ENCODE data around the gene NPIPB4. TPM values are rescaled to one million over a fixed set of nuclear protein-coding genes. Genes with fewer than 3 reads are reported as not detected.
"Not testable (repeated sequence)": the region's sequence is repeated elsewhere in the genome, so short reads cannot be mapped to it uniquely, and the experiment has no call there.

Gene NPIPB4
- total and polyA plus RNA-seq, 2 donors (not counting 3 experiments of a cell fraction or from before 2014, with no cell fraction given): 36.1 to 282 TPM

DNA sequence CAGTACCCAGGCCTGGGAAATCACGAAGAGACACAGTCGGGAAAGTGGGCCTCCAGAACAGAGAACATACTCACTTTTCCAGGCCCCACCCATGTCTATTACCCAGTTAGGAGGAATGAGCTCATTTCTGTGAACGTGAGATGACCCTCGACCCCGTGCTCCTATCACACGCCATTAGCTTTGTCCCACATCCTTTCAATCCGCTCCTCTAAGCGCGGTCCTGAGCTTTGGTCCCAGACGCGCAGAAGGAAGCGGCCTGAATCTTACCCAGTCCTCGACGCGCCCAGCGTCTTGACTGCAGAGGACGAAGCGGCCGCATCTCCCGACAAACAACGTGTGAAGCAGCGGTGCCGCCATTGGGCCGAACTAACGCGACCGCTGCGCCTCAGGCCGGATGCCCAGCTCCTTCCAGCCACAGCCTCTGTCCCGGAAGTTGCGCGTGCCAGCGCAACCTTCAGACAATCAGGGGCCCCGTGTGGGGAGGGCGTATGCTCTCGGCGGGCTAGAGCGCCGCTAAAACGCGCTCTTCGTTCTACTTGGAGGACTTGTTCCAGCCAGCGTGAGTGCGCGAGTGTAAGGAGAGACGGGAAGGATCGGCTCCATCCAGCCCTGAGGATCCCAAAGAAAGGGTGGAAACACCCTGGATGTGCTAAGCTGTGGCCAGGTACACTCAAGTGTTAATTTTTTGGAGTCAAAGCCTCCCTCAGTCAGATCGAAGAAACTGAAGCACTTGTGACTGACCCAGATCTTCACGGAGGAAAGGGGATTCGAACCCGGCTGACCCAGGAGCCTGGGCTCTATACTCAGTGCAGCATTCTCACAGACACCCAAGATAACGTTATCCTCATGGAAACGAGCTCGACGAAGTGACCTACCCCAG is 37.3 kb downstream of the NPIPB4 start:
- H3K9me1 ChIP-seq (replicated peaks; ENCODE audit: control insufficient read depth, extremely low read depth, insufficient read depth, low read length); dilution Hi-C loops (cut with MboI; ENCODE audit: extremely low pct_ligation_motif_present, low sequenced_read_pairs); H3K9me3 ChIP-seq (replicated peaks; ENCODE audit: control insufficient read depth, insufficient read depth, low read length); POLR2A ChIA-PET; H3K36me3 ChIP-seq (ENCODE audit: control insufficient read depth in 2 of 2, extremely low read depth in 1 of 2, insufficient read depth in 2 of 2, low read length in 2 of 2); FAIRE-seq; H4K20me1 ChIP-seq (replicated peaks; ENCODE audit: control insufficient read depth, extremely low read depth, insufficient read depth, low read length); H3K27me3 ChIP-seq (ENCODE audit: control insufficient read depth in 2 of 2, insufficient read depth in 2 of 2, low read length in 2 of 2); intact Hi-C loops (cut with micrococcal nuclease); H3K4me1 ChIP-seq (ENCODE audit: control insufficient read depth, extremely low read depth, insufficient read depth, low read length); H3K79me2 ChIP-seq (ENCODE audit: control insufficient read depth, insufficient read depth, low read length): not testable (repeated sequence)
- peak overlapping the region; percentile 36 for H3K9ac ChIP-seq (replicated peaks; ENCODE audit: extremely low read depth, insufficient read depth, low read length)
- peak overlapping the region; percentile 63 for H2AFZ ChIP-seq (ENCODE audit: low read depth, low read length)
- TF ChIP-seq, protein P1, sequence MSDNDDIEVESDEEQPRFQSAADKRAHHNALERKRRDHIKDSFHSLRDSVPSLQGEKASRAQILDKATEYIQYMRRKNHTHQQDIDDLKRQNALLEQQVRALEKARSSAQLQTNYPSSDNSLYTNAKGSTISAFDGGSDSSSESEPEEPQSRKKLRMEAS (IDR thresholded peaks at IDR 0.05; ENCODE audit: insufficient read depth, insufficient read length): peak; percentile 56
- TF ChIP-seq MYC (IDR thresholded peaks at IDR 0.05; ENCODE audit: low read depth, low read length): peak; percentile 20
- TF ChIP-seq POLR2AphosphoS5 (IDR thresholded peaks at IDR 0.05; ENCODE audit: insufficient read depth, low read depth, low read length): peak; percentile 82
- peak overlapping the region; percentile 65 for H3K4me2 ChIP-seq (ENCODE audit: insufficient read depth, low read length)
- TSS peak; percentile 91 for BruUV-seq (replicated peaks)
- DNase-seq (ENCODE audit: low read depth, low spot score): peak; percentile 86
- H3K27ac ChIP-seq (ENCODE audit: insufficient read depth, low read depth, low read length): peak overlapping the region; percentile 64
- CTCF ChIA-PET: interaction anchor here (1.3 to 2.9 kb wide), 3 partner anchors 18 to 368 kb away, joined by 3 to 7 read pairs (median 4); no protein-coding TSS in a partner anchor
- H3K4me3 ChIP-seq (replicated peaks in 1 of 3; ENCODE audit: insufficient read depth in 1 of 3, low read depth in 1 of 3, low read length in 3 of 3): peak overlapping the region in 2 of 3 experiments; percentile 47 to 49

DNA sequence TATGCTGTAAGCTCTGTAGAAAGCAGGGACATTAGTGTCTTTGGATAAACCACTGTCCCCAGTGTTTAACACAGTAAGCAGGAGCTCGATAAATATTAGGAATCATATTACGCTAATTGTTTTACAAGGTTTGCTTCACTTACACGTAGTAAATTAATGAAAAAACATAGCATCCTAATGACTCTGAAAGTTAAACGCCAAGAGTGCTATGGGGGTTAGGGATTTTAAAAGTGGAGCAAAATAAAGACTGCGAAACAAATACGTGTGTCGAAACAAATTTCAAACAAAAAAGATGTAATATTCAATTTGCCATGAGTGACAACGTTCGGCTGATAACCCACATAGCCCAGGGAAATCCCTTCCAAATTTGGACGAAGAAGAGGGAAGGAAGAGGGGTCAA is 37.9 kb downstream of the NPIPB4 start:
- H3K9ac ChIP-seq (replicated peaks; ENCODE audit: extremely low read depth, insufficient read depth, low read length); H4K20me1 ChIP-seq (replicated peaks; ENCODE audit: control insufficient read depth, extremely low read depth, insufficient read depth, low read length); DNase-seq (ENCODE audit: low read depth, low spot score); dilution Hi-C loops (cut with MboI; ENCODE audit: extremely low pct_ligation_motif_present, low sequenced_read_pairs); H3K27me3 ChIP-seq (ENCODE audit: control insufficient read depth in 2 of 2, insufficient read depth in 2 of 2, low read length in 2 of 2); POLR2A ChIA-PET; FAIRE-seq; intact Hi-C loops (cut with micrococcal nuclease); H3K79me2 ChIP-seq (ENCODE audit: control insufficient read depth, insufficient read depth, low read length); H3K9me3 ChIP-seq (replicated peaks; ENCODE audit: control insufficient read depth, insufficient read depth, low read length); H3K36me3 ChIP-seq (ENCODE audit: control insufficient read depth in 2 of 2, extremely low read depth in 1 of 2, insufficient read depth in 2 of 2, low read length in 2 of 2); H2AFZ ChIP-seq (ENCODE audit: low read depth, low read length); H3K4me1 ChIP-seq (ENCODE audit: control insufficient read depth, extremely low read depth, insufficient read depth, low read length); H3K9me1 ChIP-seq (replicated peaks; ENCODE audit: control insufficient read depth, extremely low read depth, insufficient read depth, low read length): not testable (repeated sequence)
- peak overlapping the region in 2 of 3 experiments; percentile 47 to 49 for H3K4me3 ChIP-seq (replicated peaks in 1 of 3; ENCODE audit: insufficient read depth in 1 of 3, low read depth in 1 of 3, low read length in 3 of 3)
- CTCF ChIA-PET: interaction anchor here (1.3 to 2.9 kb wide), 3 partner anchors 18 to 369 kb away, joined by 3 to 7 read pairs (median 4); no protein-coding TSS in a partner anchor
- peak overlapping the region; percentile 65 for H3K4me2 ChIP-seq (ENCODE audit: insufficient read depth, low read length)
- peak overlapping the region; percentile 64 for H3K27ac ChIP-seq (ENCODE audit: insufficient read depth, low read depth, low read length)
- TSS peak; percentile 81 for BruUV-seq (replicated peaks)

DNA sequence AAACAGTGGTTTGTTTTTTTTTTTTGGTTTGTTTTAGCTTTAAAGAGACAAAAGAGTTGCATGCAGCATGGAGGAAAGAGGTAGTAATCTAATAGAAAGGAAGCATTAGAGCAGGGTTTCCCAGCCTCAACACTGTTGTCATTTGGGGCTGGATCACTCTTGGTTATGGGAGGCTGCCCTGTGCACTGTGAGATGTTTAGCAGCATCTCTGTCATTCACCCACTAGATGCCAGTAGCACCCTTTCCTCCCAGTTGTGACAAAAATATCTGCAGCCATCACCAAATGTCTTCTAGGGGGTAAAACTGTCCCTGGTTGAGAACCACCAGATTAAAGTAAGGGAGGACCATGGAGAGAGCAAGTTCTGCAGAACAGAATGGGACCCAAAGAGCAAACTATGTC is 40.5 kb downstream of the NPIPB4 start:
- H3K27me3 ChIP-seq (ENCODE audit: control insufficient read depth in 2 of 2, insufficient read depth in 2 of 2, low read length in 2 of 2); H3K27ac ChIP-seq (ENCODE audit: insufficient read depth, low read depth, low read length); H3K79me2 ChIP-seq (ENCODE audit: control insufficient read depth, insufficient read depth, low read length); H3K4me2 ChIP-seq (ENCODE audit: insufficient read depth, low read length); intact Hi-C loops (cut with micrococcal nuclease); DNase-seq (ENCODE audit: low read depth, low spot score); CTCF ChIA-PET; POLR2A ChIA-PET; H3K9ac ChIP-seq (replicated peaks; ENCODE audit: extremely low read depth, insufficient read depth, low read length); H3K4me1 ChIP-seq (ENCODE audit: control insufficient read depth, extremely low read depth, insufficient read depth, low read length); FAIRE-seq; BruUV-seq (replicated peaks); H3K36me3 ChIP-seq (ENCODE audit: control insufficient read depth in 2 of 2, extremely low read depth in 1 of 2, insufficient read depth in 2 of 2, low read length in 2 of 2); H3K4me3 ChIP-seq (replicated peaks in 1 of 3; ENCODE audit: insufficient read depth in 1 of 3, low read depth in 1 of 3, low read length in 3 of 3); H3K9me1 ChIP-seq (replicated peaks; ENCODE audit: control insufficient read depth, extremely low read depth, insufficient read depth, low read length); H2AFZ ChIP-seq (ENCODE audit: low read depth, low read length); dilution Hi-C loops (cut with MboI; ENCODE audit: extremely low pct_ligation_motif_present, low sequenced_read_pairs); H3K9me3 ChIP-seq (replicated peaks; ENCODE audit: control insufficient read depth, insufficient read depth, low read length); H4K20me1 ChIP-seq (replicated peaks; ENCODE audit: control insufficient read depth, extremely low read depth, insufficient read depth, low read length): not testable (repeated sequence)
